ENCODE data around the gene BIRC6. TPM values are rescaled to one million over a fixed set of nuclear protein-coding genes. Genes with fewer than 3 reads are reported as not detected.
"Not testable (repeated sequence)": the region's sequence is repeated elsewhere in the genome, so short reads cannot be mapped to it uniquely, and the experiment has no call there.

BIRC6 gene
- polyA plus RNA-seq, 1 donor (not counting 4 experiments of a cell fraction or from before 2014, with no cell fraction given) = 57.0 TPM

- Histone ChIP-seq H3K27ac (ENCODE audit: control insufficient read depth, insufficient read depth, low read length) (no peak overlapping the region), H3K9me1 (ENCODE audit: control insufficient read depth, extremely low read depth, insufficient read depth, low read length) (no peaks in the 10 kb centered on the region), H3K79me2 (ENCODE audit: control insufficient read depth, insufficient read depth, low read length) (no peaks in the 10 kb centered on the region), H3K9ac (ENCODE audit: control insufficient read depth, extremely low read depth, insufficient read depth, low read length) (no peak overlapping the region), H3K27me3 (ENCODE audit: control insufficient read depth, extremely low read depth, insufficient read depth, low read length) (no peaks in the 10 kb centered on the region), H3K4me3 (ENCODE audit: control insufficient read depth in 2 of 3, extremely low read depth in 1 of 3, insufficient read depth in 2 of 3, low read depth in 1 of 3, low read length in 3 of 3) (no peak overlapping the region), H3K9me3 (ENCODE audit: control insufficient read depth, low read depth, low read length) (no peaks in the 10 kb centered on the region), H2AFZ (ENCODE audit: control insufficient read depth, low read length) (no peak overlapping the region), H3K4me2 (ENCODE audit: control insufficient read depth, extremely low read depth, insufficient read depth, low read depth, low read length) (no peak overlapping the region), H4K20me1 (ENCODE audit: control insufficient read depth, extremely low read depth, insufficient read depth, low read length) (no peaks in the 10 kb centered on the region), H3K4me1 (ENCODE audit: control insufficient read depth, extremely low read depth, insufficient read depth, low read length) (no peaks in the 10 kb centered on the region), H3K36me3 (ENCODE audit: control insufficient read depth in 2 of 2, extremely low read depth in 1 of 2, insufficient read depth in 2 of 2, low read length in 2 of 2) (peaks cover 0 to 2% of the 10 kb centered on the region in 2 experiments)
- DNase-seq (ENCODE audit: low read depth, low spot score) = no peak
- dilution Hi-C loops (cut with MboI; ENCODE audit: extremely low pct_ligation_motif_present, low sequenced_read_pairs) = no loop called here
- TF ChIP-seq CTCF (optimal IDR thresholded peaks at IDR 0.05 in 1 of 3, IDR thresholded peaks at IDR 0.05 in 1 of 3, conservative IDR thresholded peaks at IDR 0.05 in 1 of 3; ENCODE audit: extremely low read depth in 1 of 3, insufficient read depth in 2 of 3, low read length in 3 of 3) (no peak), EZH2 (IDR thresholded peaks at IDR 0.05; ENCODE audit: low read length) (no peak)
- FAIRE-seq = no peak
These were observed 181.9 kb downstream of the BIRC6 start for GRCh38 chr2:32538735-32539134.

- H4K20me1 ChIP-seq (ENCODE audit: control insufficient read depth, extremely low read depth, insufficient read depth, low read length); H3K79me2 ChIP-seq (ENCODE audit: control insufficient read depth, insufficient read depth, low read length); FAIRE-seq; H3K27ac ChIP-seq (ENCODE audit: control insufficient read depth, insufficient read depth, low read length); H3K4me3 ChIP-seq (ENCODE audit: control insufficient read depth in 2 of 3, extremely low read depth in 1 of 3, insufficient read depth in 2 of 3, low read depth in 1 of 3, low read length in 3 of 3); H3K27me3 ChIP-seq (ENCODE audit: control insufficient read depth, extremely low read depth, insufficient read depth, low read length); H3K9me1 ChIP-seq (ENCODE audit: control insufficient read depth, extremely low read depth, insufficient read depth, low read length); dilution Hi-C loops (cut with MboI; ENCODE audit: extremely low pct_ligation_motif_present, low sequenced_read_pairs); H3K4me2 ChIP-seq (ENCODE audit: control insufficient read depth, extremely low read depth, insufficient read depth, low read depth, low read length); H2AFZ ChIP-seq (ENCODE audit: control insufficient read depth, low read length); H3K9ac ChIP-seq (ENCODE audit: control insufficient read depth, extremely low read depth, insufficient read depth, low read length); H3K36me3 ChIP-seq (ENCODE audit: control insufficient read depth in 2 of 2, extremely low read depth in 1 of 2, insufficient read depth in 2 of 2, low read length in 2 of 2); H3K4me1 ChIP-seq (ENCODE audit: control insufficient read depth, extremely low read depth, insufficient read depth, low read length); H3K9me3 ChIP-seq (ENCODE audit: control insufficient read depth, low read depth, low read length); DNase-seq (ENCODE audit: low read depth, low spot score): not testable (repeated sequence)
These were observed 195.7 kb downstream of the BIRC6 start for GRCh38 chr2:32552483-32552882.

- Histone ChIP-seq H2AFZ (ENCODE audit: control insufficient read depth, low read length) (no peak overlapping the region), H3K4me2 (ENCODE audit: control insufficient read depth, extremely low read depth, insufficient read depth, low read depth, low read length) (no peak overlapping the region), H3K9ac (ENCODE audit: control insufficient read depth, extremely low read depth, insufficient read depth, low read length) (no peak overlapping the region), H3K9me3 (ENCODE audit: control insufficient read depth, low read depth, low read length) (no peaks in the 10 kb centered on the region), H3K9me1 (ENCODE audit: control insufficient read depth, extremely low read depth, insufficient read depth, low read length) (no peaks in the 10 kb centered on the region), H3K27ac (ENCODE audit: control insufficient read depth, insufficient read depth, low read length) (no peak overlapping the region), H3K79me2 (ENCODE audit: control insufficient read depth, insufficient read depth, low read length) (no peaks in the 10 kb centered on the region), H3K4me1 (ENCODE audit: control insufficient read depth, extremely low read depth, insufficient read depth, low read length) (no peaks in the 10 kb centered on the region), H3K27me3 (ENCODE audit: control insufficient read depth, extremely low read depth, insufficient read depth, low read length) (no peaks in the 10 kb centered on the region), H4K20me1 (ENCODE audit: control insufficient read depth, extremely low read depth, insufficient read depth, low read length) (no peaks in the 10 kb centered on the region), H3K4me3 (ENCODE audit: control insufficient read depth in 2 of 3, extremely low read depth in 1 of 3, insufficient read depth in 2 of 3, low read depth in 1 of 3, low read length in 3 of 3) (no peak overlapping the region), H3K36me3 (ENCODE audit: control insufficient read depth in 2 of 2, extremely low read depth in 1 of 2, insufficient read depth in 2 of 2, low read length in 2 of 2) (peaks cover 0 to 2% of the 10 kb centered on the region in 2 experiments)
- TF ChIP-seq EZH2 (IDR thresholded peaks at IDR 0.05; ENCODE audit: low read length) (no peak), CTCF (optimal IDR thresholded peaks at IDR 0.05 in 1 of 3, IDR thresholded peaks at IDR 0.05 in 1 of 3, conservative IDR thresholded peaks at IDR 0.05 in 1 of 3; ENCODE audit: extremely low read depth in 1 of 3, insufficient read depth in 2 of 3, low read length in 3 of 3) (peak in 1 of 3 experiments; percentile 54)
- dilution Hi-C loops (cut with MboI; ENCODE audit: extremely low pct_ligation_motif_present, low sequenced_read_pairs) = no loop called here
- DNase-seq (ENCODE audit: low read depth, low spot score) (no peak), FAIRE-seq (no peak)
These were observed 197.1 kb downstream of the BIRC6 start for GRCh38 chr2:32553829-32554432.
